HepG2 (cell line): Measurements from ENCODE around the gene ABCB8. TPM values are rescaled to one million over a fixed set of nuclear protein-coding genes. Genes with fewer than 3 reads are reported as not detected.

Source experiments
- ATAC-seq: fragments of 200-7000 bp; cut with Tn5 transposase; 3 replicates; pipeline ENCODE4 v1.9.1; 2020; ENCODE audit warnings: mild to moderate bottlenecking, moderate library complexity
- BruUV-seq: library from RNA; stranded (reverse); fragments of 400-500 nt; replicated peaks from 2 replicates; lab custom pipeline; 2021; lab: Mats Ljungman, UMichigan
- CTCF ChIA-PET: fragments of 300-600 bp; formaldehyde crosslinking; extraction: SDS; loops from one replicate; lab custom pipeline; 2021; ENCODE audit warnings: low total read pairs, inconsistent platforms, low intra/inter-chr PET ratio; lab: Yijun Ruan, JAX
- POLR2A ChIA-PET: fragments of 350-600 bp; sonication (Branson Sonifier 250); formaldehyde crosslinking; loops from one replicate; lab custom pipeline; 2020; ENCODE audit warnings: antibody characterized with exemption, inconsistent platforms; lab: Yijun Ruan, JAX
- DNase-seq: peaks from one replicate; pipeline ENCODE4 v3.0.0-alpha.2; 2015; ENCODE audit warnings: low spot score
- FAIRE-seq: peaks from 3 replicates; lab custom pipeline; 2011; peaks lifted over from hg19 to GRCh38; lab: Jason Lieb, UNC
- H2AFZ ChIP-seq: one replicate; pipeline ENCODE4 v1.6.1; 2011; ENCODE audit warnings: low read length, inconsistent platforms
- H3K27ac ChIP-seq: fragments of 300-600 bp; 3 replicates; pipeline ENCODE4 v1.8.0; 2011; ENCODE audit warnings: mixed run types, mild to moderate bottlenecking, mixed read lengths, low read length, inconsistent platforms; ENCODE audit not compliant: insufficient read depth; ENCODE audit errors: extremely low read length
- H3K27me3 ChIP-seq, 2 experiments: fragments of 200-600 bp in 1 of 2; 2 replicates in 1 of 2; 3 replicates in 1 of 2; pipeline versions ENCODE4 v1.6.0 to v1.8.0; 2011; ENCODE audit warnings: low read length in 2 of 2, mild to moderate bottlenecking in 2 of 2, moderate library complexity in 2 of 2, inconsistent platforms in 1 of 2; ENCODE audit not compliant: insufficient read depth in 2 of 2, control insufficient read depth in 1 of 2
- H3K36me3 ChIP-seq, 2 experiments: fragments of 200-600 bp in 1 of 2; replicated peaks in 1 of 2; 2 replicates in 1 of 2; 3 replicates in 1 of 2; pipeline versions ENCODE4 v1.5.1 to v1.8.0; 2011; ENCODE audit warnings: low read length in 2 of 2, inconsistent platforms in 1 of 2; ENCODE audit not compliant: insufficient read depth in 2 of 2, control insufficient read depth in 1 of 2
- H3K4me1 ChIP-seq: 2 replicates; pipeline ENCODE4 v1.5.1; 2012; ENCODE audit warnings: low read length, inconsistent platforms; ENCODE audit not compliant: insufficient read depth
- H3K4me2 ChIP-seq: 2 replicates; pipeline ENCODE4 v1.6.0; 2011; ENCODE audit warnings: low read depth, low read length, inconsistent platforms
- H3K4me3 ChIP-seq, 3 experiments: fragments of 200-600 bp in 1 of 3; sonication (generic), shearing (Covaris generic) in 1 of 3; replicated peaks in 1 of 3; 2 replicates each; pipeline ENCODE4 v1.5.1; 2011 to 2016; ENCODE audit warnings: low read length in 3 of 3, inconsistent platforms in 2 of 3, low read depth in 2 of 3, mild to moderate bottlenecking in 2 of 3, control low read depth in 1 of 3, mixed read lengths in 1 of 3; ENCODE audit not compliant: insufficient read depth in 1 of 3
- H3K79me2 ChIP-seq: one replicate; pipeline ENCODE4 v1.6.1; 2011; ENCODE audit warnings: low read length, inconsistent platforms; ENCODE audit not compliant: insufficient read depth
- H3K9ac ChIP-seq: 2 replicates; pipeline ENCODE4 v1.6.0; 2011; ENCODE audit warnings: mild to moderate bottlenecking, low read depth, low read length, inconsistent platforms; ENCODE audit not compliant: insufficient read depth
- H3K9me3 ChIP-seq: 2 replicates; pipeline ENCODE4 v1.5.1; 2012; ENCODE audit warnings: mild to moderate bottlenecking, low read length
- H4K20me1 ChIP-seq: 2 replicates; pipeline ENCODE4 v1.6.0; 2011; ENCODE audit warnings: inconsistent platforms, mild to moderate bottlenecking, low read length, moderate library complexity; ENCODE audit not compliant: insufficient read depth
- MEF2D ChIP-seq: sonication (generic); formaldehyde crosslinking; IDR thresholded peaks from 2 replicates; pipeline ENCODE4 v1.5.1; 2020; ENCODE audit warnings: mild to moderate bottlenecking, missing genetic modification reagents
- MYC ChIP-seq: sonication (generic); formaldehyde crosslinking; IDR thresholded peaks from 2 replicates; pipeline ENCODE4 v1.9.0; 2021; ENCODE audit warnings: missing genetic modification reagents, borderline replicate concordance
- NR2F6 ChIP-seq, 2 experiments: IDR thresholded peaks; 2 replicates each; pipeline ENCODE4 v1.6.1; 2016; ENCODE audit warnings: antibody characterized with exemption in 1 of 2, mild to moderate bottlenecking in 1 of 2
- PATZ1 ChIP-seq: sonication (generic); formaldehyde crosslinking; IDR thresholded peaks from 2 replicates; pipeline ENCODE4 v1.4.0; 2020; ENCODE audit warnings: missing genetic modification reagents
- RARG ChIP-seq: sonication (generic); formaldehyde crosslinking; IDR thresholded peaks from 2 replicates; pipeline ENCODE4 v1.4.0; 2020; ENCODE audit warnings: low read depth, mild to moderate bottlenecking, missing genetic modification reagents
- TBX3 ChIP-seq: fragments of 450-650 bp; IDR thresholded peaks from 2 replicates; pipeline ENCODE4 v1.6.1; 2017; ENCODE audit warnings: antibody characterized with exemption, mild to moderate bottlenecking, inconsistent platforms, borderline replicate concordance
- ZNF274 ChIP-seq: sonication (generic); formaldehyde crosslinking; IDR thresholded peaks from 2 replicates; pipeline ENCODE4 v1.5.1; 2020; ENCODE audit warnings: mild to moderate bottlenecking, missing genetic modification reagents
- ZNF460 ChIP-seq: sonication (generic); formaldehyde crosslinking; IDR thresholded peaks from 2 replicates; pipeline ENCODE4 v1.5.1; 2020; ENCODE audit warnings: missing genetic modification reagents, mild to moderate bottlenecking, borderline replicate concordance
- ZNF572 ChIP-seq: sonication (generic); formaldehyde crosslinking; IDR thresholded peaks from 2 replicates; pipeline ENCODE4 v1.5.1; 2020; ENCODE audit warnings: mild to moderate bottlenecking, missing genetic modification reagents
- ZNF580 ChIP-seq: IDR thresholded peaks from 2 replicates; pipeline ENCODE4 v1.6.1; 2016; ENCODE audit warnings: low read depth, borderline replicate concordance
- ZNF891 ChIP-seq: sonication (generic); formaldehyde crosslinking; IDR thresholded peaks from 2 replicates; pipeline ENCODE4 v1.5.0; 2020; ENCODE audit warnings: mild to moderate bottlenecking, missing genetic modification reagents
- ZSCAN20 ChIP-seq: sonication (generic); formaldehyde crosslinking; IDR thresholded peaks from 2 replicates; pipeline ENCODE4 v1.4.0; 2020; ENCODE audit warnings: missing genetic modification reagents, mild to moderate bottlenecking, borderline replicate concordance
- WGBS: methylation state at CpG from one replicate; pipeline ENCODE4 v1.1.6; 2017; ENCODE audit warnings: low lambda C conversion rate; 5-methylcytosine and 5-hydroxymethylcytosine counted together
- in situ Hi-C: cut with HindIII; loops from 2 replicates; pipeline ENCODE4 v1.10.0; 2017; ENCODE audit warnings: low pct_unique_long_range_greater_than_20kb; ENCODE audit not compliant: extremely low pct_ligation_motif_present
- intact Hi-C: fragments of 100-400 bp; cut with micrococcal nuclease; formaldehyde crosslinking; loops from one replicate; pipeline ENCODE4 v1.10.0; 2022; ENCODE audit not compliant: unreplicated experiment
- polyA plus RNA-seq, 8 experiments: library from polyadenylated mRNA; depleted of rRNA in 3 of 8; stranded (reverse) in 7 of 8; unstranded in 1 of 8; fragments of >200 nt; fragmentation: Illumina TruSeq in 4 of 8; extraction: Trizol in 4 of 8; gene quantifications; 2 replicates each; pipeline versions ENCODE4 v1.2.1 to v1.2.3, GENCODE V29; 2011 to 2016; ENCODE audit warnings: low read depth in 4 of 8, missing spikeins in 1 of 8, mixed read lengths in 1 of 8; ENCODE audit not compliant: insufficient read depth in 1 of 8
- total RNA-seq, 5 experiments: library from RNA; depleted of rRNA; stranded (reverse); fragments of >200 nt; fragmentation: Illumina TruSeq; extraction: Trizol; gene quantifications; 2 replicates each; pipeline ENCODE4 v1.2.3, GENCODE V29; 2016; ENCODE audit warnings: low read depth in 1 of 5
- TF ChIP-seq, protein P1 (sequence below): sonication (generic); formaldehyde crosslinking; IDR thresholded peaks from 2 replicates; pipeline ENCODE4 v1.5.0; 2020; ENCODE audit warnings: mild to moderate bottlenecking, missing genetic modification reagents, moderate library complexity
- TF ChIP-seq, protein P2 (sequence below), 2 experiments: IDR thresholded peaks; 2 replicates each; pipeline ENCODE4 v1.6.1; 2011 to 2012; ENCODE audit warnings: low read length in 2 of 2, borderline replicate concordance in 1 of 2, low read depth in 1 of 2, mild to moderate bottlenecking in 1 of 2, moderate library complexity in 1 of 2

Gene ABCB8
- total and polyA plus RNA-seq, 2 of the 13 experiments (the other 11 are each of a cell fraction or from before 2014, with no cell fraction given), result 6.6 to 16.7 TPM

DNA sequence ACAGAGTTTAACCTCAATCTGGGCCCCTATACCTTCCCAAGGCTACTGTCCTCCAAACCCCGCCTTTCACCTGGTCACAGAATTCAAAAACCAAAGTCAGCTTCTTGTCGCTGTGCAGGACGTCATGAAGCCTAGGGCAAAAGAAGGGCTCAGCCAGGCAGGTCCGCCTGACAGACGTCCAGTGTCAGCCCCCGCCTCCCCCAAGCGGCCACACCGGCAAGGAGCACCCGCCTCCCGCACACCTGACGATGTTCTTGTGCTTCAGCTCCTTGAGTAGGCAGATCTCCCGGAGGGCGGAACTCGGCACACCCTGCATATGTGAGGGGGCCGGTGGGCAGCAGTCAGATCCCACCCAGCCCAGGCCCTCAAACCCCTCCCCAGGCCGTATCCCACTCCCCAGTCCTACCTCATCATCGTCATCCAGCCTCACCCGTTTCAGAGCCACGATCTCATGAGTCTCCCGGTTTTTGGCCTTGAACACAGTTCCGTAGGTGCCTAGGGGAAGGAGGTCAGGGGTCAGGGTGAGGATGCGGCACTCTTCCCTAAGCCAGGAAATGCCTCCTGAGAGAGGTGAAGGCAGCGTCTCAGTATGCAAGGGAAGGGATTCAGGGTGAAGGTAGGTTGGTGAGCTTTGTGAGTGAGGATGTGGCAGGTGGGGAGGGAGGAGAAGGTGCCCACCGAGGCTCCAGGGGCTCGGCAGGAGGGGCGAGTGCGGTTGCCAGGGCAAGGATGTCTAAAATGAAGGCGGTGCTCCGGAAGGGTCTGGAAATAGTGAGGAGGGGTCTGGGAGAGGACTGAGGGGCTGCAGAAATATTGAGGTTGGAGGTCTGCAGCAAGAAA, 28.6 kb downstream of the ABCB8 start:
- Histone ChIP-seq H3K36me3 (0 out of 5 replicates have a peak, but pooled peaks cover 0 to 2% of the 10 kb centered on the region in 2 experiments), H3K4me1 (peaks cover 38% of the 10 kb centered on the region), H4K20me1 (no peaks in the 10 kb centered on the region), H3K9me3 (no peaks in the 10 kb centered on the region), H3K4me3 (peak overlapping the region; percentile 75 to 90 (median 76)), H3K9ac (peak overlapping the region; percentile 72), H3K27ac (no peak overlapping the region), H2AFZ (no peak overlapping the region), H3K79me2 (peaks cover 14% of the 10 kb centered on the region), H3K4me2 (peak overlapping the region; percentile 99), H3K27me3 (no peaks in the 10 kb centered on the region; a peak in 1 of 5 replicates)
- WGBS, result 10% methylated on average over 15 of the region's 29 CpGs
- intact Hi-C loops, result no loop called here
- CTCF ChIA-PET, result interaction anchor here (0.7 kb wide), 1 partner anchor 29 kb away, joined by 3 read pairs; the partner anchor contains the start of gene ABCB8
- no TSS peak for BruUV-seq
- in situ Hi-C loops, result no loop called here
- FAIRE-seq (no peak), DNase-seq (no peak), ATAC-seq (no peak)
- POLR2A ChIA-PET, result interaction anchor here (1.3 to 1.8 kb wide), 2 partner anchors 28 to 48 kb away, joined by 4 to 6 read pairs; partner anchors contain the start of gene ABCB8
- TF ChIP-seq, protein P1, sequence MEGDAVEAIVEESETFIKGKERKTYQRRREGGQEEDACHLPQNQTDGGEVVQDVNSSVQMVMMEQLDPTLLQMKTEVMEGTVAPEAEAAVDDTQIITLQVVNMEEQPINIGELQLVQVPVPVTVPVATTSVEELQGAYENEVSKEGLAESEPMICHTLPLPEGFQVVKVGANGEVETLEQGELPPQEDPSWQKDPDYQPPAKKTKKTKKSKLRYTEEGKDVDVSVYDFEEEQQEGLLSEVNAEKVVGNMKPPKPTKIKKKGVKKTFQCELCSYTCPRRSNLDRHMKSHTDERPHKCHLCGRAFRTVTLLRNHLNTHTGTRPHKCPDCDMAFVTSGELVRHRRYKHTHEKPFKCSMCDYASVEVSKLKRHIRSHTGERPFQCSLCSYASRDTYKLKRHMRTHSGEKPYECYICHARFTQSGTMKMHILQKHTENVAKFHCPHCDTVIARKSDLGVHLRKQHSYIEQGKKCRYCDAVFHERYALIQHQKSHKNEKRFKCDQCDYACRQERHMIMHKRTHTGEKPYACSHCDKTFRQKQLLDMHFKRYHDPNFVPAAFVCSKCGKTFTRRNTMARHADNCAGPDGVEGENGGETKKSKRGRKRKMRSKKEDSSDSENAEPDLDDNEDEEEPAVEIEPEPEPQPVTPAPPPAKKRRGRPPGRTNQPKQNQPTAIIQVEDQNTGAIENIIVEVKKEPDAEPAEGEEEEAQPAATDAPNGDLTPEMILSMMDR (CRISPR knock-in tag), result peak; percentile 52; the same call in 1 of the 2 replicates
- TF ChIP-seq MEF2D (CRISPR knock-in tag), result 0 out of 2 replicates have a peak, but pooled peaks have one; percentile 5
- no peak for TF ChIP-seq TBX3
- peak; percentile 41 for TF ChIP-seq NR2F6 (IDR thresholded peaks at IDR 0.05)
- TF ChIP-seq NR2F6 (CRISPR knock-in tag; IDR thresholded peaks at IDR 0.05), result no peak
- no peak for TF ChIP-seq ZNF460
- TF ChIP-seq ZNF572 (CRISPR knock-in tag), result peak; percentile 29; the same call in 1 of the 2 replicates
- TF ChIP-seq ZNF274, result 0 out of 2 replicates have a peak, but pooled peaks have one; percentile 18
- TF ChIP-seq, protein P2, sequence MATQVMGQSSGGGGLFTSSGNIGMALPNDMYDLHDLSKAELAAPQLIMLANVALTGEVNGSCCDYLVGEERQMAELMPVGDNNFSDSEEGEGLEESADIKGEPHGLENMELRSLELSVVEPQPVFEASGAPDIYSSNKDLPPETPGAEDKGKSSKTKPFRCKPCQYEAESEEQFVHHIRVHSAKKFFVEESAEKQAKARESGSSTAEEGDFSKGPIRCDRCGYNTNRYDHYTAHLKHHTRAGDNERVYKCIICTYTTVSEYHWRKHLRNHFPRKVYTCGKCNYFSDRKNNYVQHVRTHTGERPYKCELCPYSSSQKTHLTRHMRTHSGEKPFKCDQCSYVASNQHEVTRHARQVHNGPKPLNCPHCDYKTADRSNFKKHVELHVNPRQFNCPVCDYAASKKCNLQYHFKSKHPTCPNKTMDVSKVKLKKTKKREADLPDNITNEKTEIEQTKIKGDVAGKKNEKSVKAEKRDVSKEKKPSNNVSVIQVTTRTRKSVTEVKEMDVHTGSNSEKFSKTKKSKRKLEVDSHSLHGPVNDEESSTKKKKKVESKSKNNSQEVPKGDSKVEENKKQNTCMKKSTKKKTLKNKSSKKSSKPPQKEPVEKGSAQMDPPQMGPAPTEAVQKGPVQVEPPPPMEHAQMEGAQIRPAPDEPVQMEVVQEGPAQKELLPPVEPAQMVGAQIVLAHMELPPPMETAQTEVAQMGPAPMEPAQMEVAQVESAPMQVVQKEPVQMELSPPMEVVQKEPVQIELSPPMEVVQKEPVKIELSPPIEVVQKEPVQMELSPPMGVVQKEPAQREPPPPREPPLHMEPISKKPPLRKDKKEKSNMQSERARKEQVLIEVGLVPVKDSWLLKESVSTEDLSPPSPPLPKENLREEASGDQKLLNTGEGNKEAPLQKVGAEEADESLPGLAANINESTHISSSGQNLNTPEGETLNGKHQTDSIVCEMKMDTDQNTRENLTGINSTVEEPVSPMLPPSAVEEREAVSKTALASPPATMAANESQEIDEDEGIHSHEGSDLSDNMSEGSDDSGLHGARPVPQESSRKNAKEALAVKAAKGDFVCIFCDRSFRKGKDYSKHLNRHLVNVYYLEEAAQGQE (IDR thresholded peaks at IDR 0.05; ENCODE audit: borderline replicate concordance in 1 of 2, low read depth in 1 of 2, low read length in 2 of 2), result no peak
- no peak for TF ChIP-seq RARG (CRISPR knock-in tag)
- no peak for TF ChIP-seq ZNF891 (CRISPR knock-in tag)
- no peak for TF ChIP-seq ZSCAN20 (CRISPR knock-in tag)
- TF ChIP-seq ZNF580 (CRISPR knock-in tag), result no peak
- 0 out of 2 replicates have a peak, but pooled peaks have one; percentile 31 for TF ChIP-seq PATZ1 (CRISPR knock-in tag)
- TF ChIP-seq MYC (CRISPR knock-in tag), result peak; percentile 10; the same call in 1 of the 2 replicates
